Common myeloid progenitor, CD34-positive (primary cell): ENCODE results near the gene CATSPER3.

ENCODE experiments used
- CTCF ChIA-PET: fragments of 350-600 bp; sonication (Branson Sonifier 250); formaldehyde crosslinking; loops from one replicate; lab custom pipeline; 2021; ENCODE audit warnings: antibody characterized with exemption; lab: Charles Lee
- POLR2A ChIA-PET: fragments of 350-600 bp; sonication (Branson Sonifier 250); formaldehyde crosslinking; loops from one replicate; lab custom pipeline; 2021; ENCODE audit warnings: antibody characterized with exemption; lab: Charles Lee
- DNase-seq, 3 donors: peaks; one replicate each; pipeline versions ENCODE4 v3.0.0 to v3.0.0-alpha.2; 2013
- H3K27ac ChIP-seq, 2 experiments: 1 replicate in 1 of 2; 2 replicates in 1 of 2; pipeline ENCODE4 v1.7.0; 2013; ENCODE audit warnings: inconsistent platforms in 2 of 2, low read length in 2 of 2, mild to moderate bottlenecking in 2 of 2, low read depth in 1 of 2, moderate library complexity in 1 of 2; ENCODE audit not compliant: severe bottlenecking in 2 of 2, insufficient read depth in 1 of 2, poor library complexity in 1 of 2
- H3K27me3 ChIP-seq, 5 experiments: replicated peaks in 2 of 5; 1 replicate in 3 of 5; 2 replicates in 2 of 5; pipeline versions ENCODE4 v1.6.1 to v1.7.0; 2013; ENCODE audit warnings: low read length in 4 of 5, mild to moderate bottlenecking in 2 of 5, moderate library complexity in 2 of 5, inconsistent platforms in 1 of 5; ENCODE audit not compliant: insufficient read depth in 5 of 5, control insufficient read depth in 4 of 5
- H3K36me3 ChIP-seq, 4 experiments: 1 replicate in 2 of 4; 2 replicates in 2 of 4; pipeline versions ENCODE4 v1.6.1 to v1.7.0; 2013; ENCODE audit warnings: low read length in 3 of 4, control low read depth in 1 of 4, mild to moderate bottlenecking in 1 of 4; ENCODE audit not compliant: control insufficient read depth in 4 of 4, insufficient read depth in 4 of 4
- H3K4me1 ChIP-seq, 4 experiments: 1 replicate in 3 of 4; 2 replicates in 1 of 4; pipeline versions ENCODE4 v1.6.1 to v1.7.1; 2013; ENCODE audit warnings: low read length in 3 of 4, mild to moderate bottlenecking in 3 of 4, control low read depth in 1 of 4, inconsistent platforms in 1 of 4, moderate library complexity in 1 of 4; ENCODE audit not compliant: control insufficient read depth in 4 of 4, insufficient read depth in 4 of 4; ENCODE audit errors: control extremely low read depth in 1 of 4
- H3K4me3 ChIP-seq, 7 experiments: 1 replicate in 4 of 7; 2 replicates in 3 of 7; pipeline versions ENCODE4 v1.5.1 to v1.7.0; 2013; ENCODE audit warnings: mild to moderate bottlenecking in 7 of 7, low read length in 6 of 7, moderate library complexity in 6 of 7, inconsistent platforms in 2 of 7, low read depth in 2 of 7, control low read depth in 1 of 7; ENCODE audit not compliant: insufficient read depth in 4 of 7, control insufficient read depth in 1 of 7; ENCODE audit errors: extremely low read depth in 1 of 7
- H3K9me3 ChIP-seq, 5 experiments: 1 replicate in 4 of 5; 2 replicates in 1 of 5; pipeline versions ENCODE4 v1.6.1 to v1.7.1; 2013; ENCODE audit warnings: low read length in 4 of 5, mild to moderate bottlenecking in 2 of 5, inconsistent platforms in 1 of 5, low read depth in 1 of 5, moderate library complexity in 1 of 5; ENCODE audit not compliant: control insufficient read depth in 4 of 5, insufficient read depth in 2 of 5; ENCODE audit errors: control extremely low read depth in 1 of 5
- WGBS: methylation state at CpG from one replicate; pipeline ENCODE4 v1.1.5; 2013; ENCODE audit not compliant: insufficient coverage; 5-methylcytosine and 5-hydroxymethylcytosine counted together

CATSPER3 gene

DNA sequence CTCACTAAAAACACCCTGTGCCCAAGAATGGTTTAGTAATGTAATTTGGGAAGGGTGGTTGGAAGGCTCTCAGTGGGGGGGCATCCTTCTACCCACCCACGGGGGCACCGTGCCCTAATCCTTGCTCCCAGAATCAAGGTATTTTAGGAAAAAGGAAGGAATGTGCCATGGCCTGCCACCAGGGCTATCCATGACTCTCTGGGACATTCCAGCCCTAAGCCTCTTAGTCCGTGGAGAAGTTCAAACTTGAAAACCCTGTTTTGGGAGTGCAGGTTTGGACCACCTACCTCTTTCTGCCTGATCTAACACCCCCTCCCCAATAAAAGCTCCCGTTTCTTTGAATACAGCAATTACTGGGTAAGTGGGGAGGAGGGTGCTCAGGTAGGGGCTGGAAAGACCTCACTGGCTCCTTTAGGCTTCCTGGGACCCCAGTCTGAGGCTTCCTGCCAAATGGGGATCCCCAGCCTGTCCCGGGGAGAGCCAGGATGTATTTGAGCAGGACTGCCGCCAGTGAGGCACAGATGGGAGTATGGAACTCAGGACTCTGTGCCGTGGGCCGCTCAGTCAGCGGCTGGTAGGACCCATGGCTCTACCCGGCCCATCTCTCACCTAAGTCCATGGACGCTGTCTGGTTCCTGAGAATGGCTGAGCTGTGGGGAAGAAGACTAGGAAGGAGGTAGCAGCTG lies 70.0 kb downstream of the CATSPER3 start:
- Histone ChIP-seq H3K4me3 (no peak overlapping the region), H3K9me3 (no peaks in the 10 kb centered on the region), H3K4me1 (peaks cover 0 to 37% (median 23%) of the 10 kb centered on the region in 4 experiments), H3K27me3 (peaks cover 0 to 97% (median 67%) of the 10 kb centered on the region in 5 experiments), H3K27ac (no peak overlapping the region), H3K36me3 (no peaks in the 10 kb centered on the region)
- DNase-seq, result no peak
- ChIA-PET CTCF (no interaction called here), POLR2A (no interaction called here)
- WGBS, result 4% methylated on average over 9 of the region's 11 CpGs

DNA sequence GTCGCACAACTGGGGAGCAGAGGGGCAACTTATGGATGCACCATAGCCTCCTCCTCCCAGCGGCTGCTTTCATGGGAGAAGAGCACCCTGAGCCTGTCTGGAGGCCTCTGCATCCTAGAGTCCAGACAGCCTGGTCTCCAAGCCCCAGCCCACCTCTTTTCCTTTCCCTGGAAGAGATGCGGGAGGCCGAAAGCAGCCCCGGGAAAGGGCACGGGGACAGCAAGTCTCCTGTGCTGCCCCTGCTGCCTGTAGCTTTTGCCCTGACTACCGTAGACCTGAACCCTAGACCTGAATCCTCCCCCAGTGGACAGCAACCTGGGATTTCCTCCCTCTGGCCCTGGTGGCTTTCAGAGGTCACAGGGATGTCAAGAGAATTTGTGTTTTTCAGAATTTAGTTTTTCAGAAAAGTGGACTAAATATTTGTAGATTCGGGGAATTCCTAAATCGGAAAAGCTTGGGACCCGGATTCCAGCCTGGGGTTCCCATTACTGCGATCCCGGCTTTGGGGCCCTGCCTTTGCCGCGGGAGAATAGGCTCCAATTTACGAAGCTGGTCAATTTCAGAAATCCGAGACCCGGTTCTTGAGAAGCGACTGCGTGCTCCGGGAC lies 70.6 kb downstream of the CATSPER3 start:
- Histone ChIP-seq H3K4me3 (no peak overlapping the region), H3K27ac (no peak overlapping the region), H3K36me3 (no peaks in the 10 kb centered on the region), H3K27me3 (peaks cover 4 to 97% (median 68%) of the 10 kb centered on the region in 5 experiments), H3K9me3 (no peaks in the 10 kb centered on the region), H3K4me1 (peaks cover 0 to 31% (median 19%) of the 10 kb centered on the region in 4 experiments)
- WGBS, result 13% methylated on average over 14 of the region's 20 CpGs
- POLR2A ChIA-PET, result no interaction called here
- DNase-seq, result no peak
- CTCF ChIA-PET, result no interaction called here

DNA sequence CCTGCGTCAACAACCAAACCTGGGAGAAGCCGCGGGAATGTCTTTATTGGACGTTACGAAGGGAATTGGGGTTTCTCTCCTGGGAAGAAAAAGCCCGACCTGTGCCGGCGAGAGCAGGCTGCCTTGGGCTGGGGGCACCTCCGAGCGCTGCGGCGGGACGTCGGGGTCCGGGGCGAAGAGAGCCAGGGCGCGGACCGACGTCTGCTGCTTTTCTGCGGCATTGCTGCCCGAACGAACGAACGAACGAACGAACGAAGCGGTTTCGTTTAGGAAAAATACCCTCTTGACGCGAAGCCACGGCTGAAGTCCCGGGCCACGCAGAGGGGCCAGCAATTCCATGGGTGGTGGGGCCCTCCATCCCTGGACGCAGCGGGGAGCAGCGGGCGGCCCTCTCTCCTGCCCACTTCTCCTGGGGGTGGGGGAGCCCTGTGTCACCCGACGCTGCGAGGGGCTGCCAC lies 71.1 kb downstream of the CATSPER3 start:
- CTCF ChIA-PET, result no interaction called here
- peak in 2 of 3 donors; percentile 40 to 43 for DNase-seq
- no peaks in the 10 kb centered on the region for H3K9me3 ChIP-seq
- H3K27ac ChIP-seq, result no peak overlapping the region
- H3K4me1 ChIP-seq, result peaks cover 0 to 26% (median 13%) of the 10 kb centered on the region in 4 experiments
- peaks cover 4 to 97% (median 70%) of the 10 kb centered on the region in 5 experiments for H3K27me3 ChIP-seq
- no peaks in the 10 kb centered on the region for H3K36me3 ChIP-seq
- peak overlapping the region in 2 of 7 experiments; percentile 4 to 19 for H3K4me3 ChIP-seq
- 4% methylated on average over 39 of the region's 42 CpGs for WGBS
- POLR2A ChIA-PET, result no interaction called here

DNA sequence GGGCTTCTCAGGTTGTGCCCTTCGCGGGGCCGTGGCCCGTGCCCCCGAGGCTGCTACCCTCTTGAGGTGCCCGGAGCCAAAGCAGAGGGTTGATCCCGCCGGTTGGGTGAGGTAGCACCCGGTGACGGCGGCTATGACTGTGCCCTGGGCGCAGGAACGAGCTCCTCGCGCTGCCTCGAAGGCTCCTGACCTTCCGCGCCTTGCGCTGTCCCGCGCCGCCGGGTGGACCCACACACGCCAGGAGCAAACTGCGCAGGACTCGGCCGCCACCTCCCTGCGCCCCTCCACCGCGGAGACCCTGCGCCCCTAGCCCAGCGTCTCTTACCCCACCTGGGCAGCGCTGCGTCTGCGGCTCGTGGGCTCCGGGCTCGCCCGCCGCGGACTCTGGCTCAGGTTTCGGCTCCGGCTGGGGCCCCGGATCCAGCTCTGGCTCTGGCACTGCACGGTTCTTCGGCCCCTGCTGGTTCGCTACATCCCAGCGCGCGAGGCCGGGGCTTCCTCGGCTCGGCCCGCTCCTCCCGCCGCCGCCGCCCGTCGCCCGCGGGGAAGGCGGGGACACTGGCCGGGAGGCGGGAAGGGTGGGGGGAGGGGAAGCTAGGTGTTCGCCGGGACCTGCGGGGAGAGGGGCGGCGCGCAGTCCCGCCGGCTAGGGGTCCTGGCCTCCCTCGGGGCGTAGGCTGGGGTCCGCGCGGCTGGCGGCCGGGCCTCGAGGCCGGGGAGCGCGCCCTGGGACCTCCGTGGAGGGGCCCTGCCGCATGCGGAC lies 71.7 kb downstream of the CATSPER3 start:
- ChIA-PET CTCF (no interaction called here), POLR2A (no interaction called here)
- WGBS, result 4% methylated on average over 56 of the region's 87 CpGs
- DNase-seq, result peak in 2 of 3 donors; percentile 39 to 52
- H3K36me3 ChIP-seq, result no peaks in the 10 kb centered on the region
- H3K27ac ChIP-seq, result no peak overlapping the region
- peak overlapping the region in 1 of 7 experiments; percentile 4 for H3K4me3 ChIP-seq
- no peaks in the 10 kb centered on the region for H3K9me3 ChIP-seq
- H3K27me3 ChIP-seq, result peaks cover 4 to 100% (median 72%) of the 10 kb centered on the region in 5 experiments
- peaks cover 0 to 22% (median 10%) of the 10 kb centered on the region in 4 experiments for H3K4me1 ChIP-seq

DNA sequence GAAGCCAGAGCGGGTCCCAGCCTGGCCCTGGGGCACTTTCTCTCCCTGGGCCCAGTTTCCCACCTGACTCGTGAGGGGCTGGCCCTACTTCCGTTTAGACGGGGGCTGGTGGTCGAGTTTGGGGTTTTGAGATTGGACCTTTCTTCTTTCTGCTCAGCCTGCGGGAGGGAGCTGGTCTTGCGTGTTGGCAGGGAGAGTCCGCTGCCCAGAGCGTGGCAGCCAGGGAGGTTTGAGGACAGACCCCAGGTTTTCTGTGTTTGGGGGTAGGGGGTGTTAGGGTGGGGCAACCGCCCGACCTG lies 72.3 kb downstream of the CATSPER3 start:
- H3K27me3 ChIP-seq, result peaks cover 4 to 100% (median 69%) of the 10 kb centered on the region in 5 experiments
- ChIA-PET POLR2A (no interaction called here), CTCF (no interaction called here)

DNA sequence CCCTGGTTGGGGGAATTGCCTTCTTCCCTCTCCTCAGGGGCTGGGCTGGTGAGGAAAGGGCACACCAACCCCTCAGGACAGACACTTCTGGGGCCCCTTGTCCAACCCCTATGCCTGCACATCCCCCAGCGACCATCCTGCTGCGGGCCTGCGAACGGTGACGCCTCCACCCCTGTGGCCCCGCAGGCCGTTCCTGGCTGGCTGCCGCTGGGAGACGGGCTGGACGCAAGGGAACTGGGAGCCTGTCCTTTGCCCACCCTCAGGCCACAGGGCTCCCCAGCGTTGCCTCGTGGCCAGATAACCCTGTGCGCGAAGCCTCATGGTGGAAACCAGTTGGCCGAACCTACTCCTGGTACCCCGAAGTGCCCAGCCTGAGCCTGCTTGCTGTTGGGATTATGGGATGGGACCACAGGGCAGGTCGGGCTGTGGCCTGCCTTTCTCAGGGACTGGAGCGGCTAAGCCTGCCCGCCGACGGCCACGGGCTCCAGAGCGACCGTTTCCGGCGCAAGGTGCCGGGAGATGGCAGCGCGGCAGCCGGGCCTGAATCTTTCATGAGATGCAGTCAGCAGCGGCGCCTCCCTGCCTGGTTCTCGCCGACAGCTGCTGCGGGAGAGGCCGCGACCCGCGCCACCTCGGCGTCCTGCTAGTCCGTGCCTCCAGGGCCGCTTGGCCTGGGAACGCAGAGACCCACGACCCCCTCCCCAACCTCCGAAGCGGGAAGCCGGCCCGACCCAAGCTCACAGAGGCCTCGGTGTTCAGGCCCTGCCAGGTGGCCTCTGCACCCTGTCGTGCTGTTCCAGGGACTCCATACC lies 72.8 kb downstream of the CATSPER3 start:
- POLR2A ChIA-PET, result no interaction called here
- H3K4me3 ChIP-seq, result peak overlapping the region in 2 of 7 experiments; percentile 4 to 36
- H3K9me3 ChIP-seq, result no peaks in the 10 kb centered on the region
- H3K27ac ChIP-seq, result no peak overlapping the region
- WGBS, result 2% methylated on average over 39 of the region's 51 CpGs
- DNase-seq, result peak in 2 of 3 donors; percentile 29 to 31
- H3K4me1 ChIP-seq, result peaks cover 0 to 18% (median 9%) of the 10 kb centered on the region in 4 experiments
- CTCF ChIA-PET, result no interaction called here
- no peaks in the 10 kb centered on the region for H3K36me3 ChIP-seq
- H3K27me3 ChIP-seq, result peaks cover 4 to 100% (median 64%) of the 10 kb centered on the region in 5 experiments

More for the DNA sequence above, 72.3 kb downstream of the CATSPER3 start:
- DNase-seq, result peak in 1 of 3 donors; percentile 16
- no peak overlapping the region for H3K4me3 ChIP-seq
- no peaks in the 10 kb centered on the region for H3K36me3 ChIP-seq
- 6% methylated on average over 7 of the region's 11 CpGs for WGBS
- no peaks in the 10 kb centered on the region for H3K9me3 ChIP-seq
- H3K27ac ChIP-seq, result no peak overlapping the region
- H3K4me1 ChIP-seq, result peaks cover 0 to 18% (median 9%) of the 10 kb centered on the region in 4 experiments
